Prostate gland (tissue), 2 donors: ENCODE measurements around the gene MN1.

ENCODE experiments used
- CTCF ChIP-seq, 4 experiments: fragments of 200-600 bp in 2 of 4; fragments of 450-650 bp in 2 of 4; sonication (generic) in 2 of 4; IDR thresholded peaks; 1 replicate in 3 of 4; 2 replicates in 1 of 4; pipeline ENCODE4 v1.5.1; 2016 to 2019; ENCODE audit warnings: antibody characterized with exemption in 4 of 4, mild to moderate bottlenecking in 2 of 4, moderate library complexity in 2 of 4
- POLR2A ChIP-seq: fragments of 450-650 bp; IDR thresholded peaks from one replicate; pipeline ENCODE4 v1.6.1; 2016; ENCODE audit warnings: antibody characterized with exemption, mild to moderate bottlenecking
- POLR2AphosphoS5 ChIP-seq: sonication (generic); formaldehyde crosslinking; IDR thresholded peaks from one replicate; pipeline ENCODE4 v1.6.1; 2017; ENCODE audit warnings: antibody characterized with exemption

GRCh38 chr22:27717094-27717493, 84.5 kb downstream of the MN1 start:
- no peak for TF ChIP-seq CTCF (IDR thresholded peaks at IDR 0.05)
- no peak for TF ChIP-seq POLR2A
- no peak for TF ChIP-seq POLR2AphosphoS5
